GM21381 (cell line): ENCODE data around the gene NFE2.

Experiments
- ATAC-seq: cut with Tn5 transposase; IDR thresholded peaks from one replicate; pipeline ENCODE4 v1.9.1; 2021; ENCODE audit warnings: mild to moderate bottlenecking, moderate library complexity; ENCODE audit not compliant: unreplicated experiment

Gene NFE2

GRCh38 chr12:54306925-54307741, 6.3 kb upstream of the NFE2 start:
- no peak for ATAC-seq

- no peak for ATAC-seq
These were observed 3.5 kb upstream of the NFE2 start for GRCh38 chr12:54304187-54304810.

GRCh38 chr12:54303640-54304039, 2.8 kb upstream of the NFE2 start:
- no peak for ATAC-seq

GRCh38 chr12:54301428-54302048, 723 bp upstream of the NFE2 start:
- ATAC-seq: no peak

GRCh38 chr12:54300225-54300731, 537 bp downstream of the NFE2 start:
- ATAC-seq: no peak

GRCh38 chr12:54299515-54300224, 1.1 kb downstream of the NFE2 start:
- ATAC-seq: no peak

GRCh38 chr12:54298904-54299303, 1.9 kb downstream of the NFE2 start:
- ATAC-seq: no peak

- no peak for ATAC-seq
These were observed 4.3 kb downstream of the NFE2 start for GRCh38 chr12:54296393-54297099.

- no peak for ATAC-seq
These were observed 5.8 kb downstream of the NFE2 start for GRCh38 chr12:54294953-54295566.

- no peak for ATAC-seq
These were observed 6.5 kb downstream of the NFE2 start for GRCh38 chr12:54294152-54294952.

- ATAC-seq: no peak
These were observed 7.9 kb downstream of the NFE2 start for GRCh38 chr12:54292931-54293241.

- ATAC-seq: no peak
These were observed 8.5 kb downstream of the NFE2 start for GRCh38 chr12:54292083-54292930.

GRCh38 chr12:54287261-54288157, 13.3 kb downstream of the NFE2 start:
- ATAC-seq: no peak

- ATAC-seq: no peak
These were observed 14.5 kb downstream of the NFE2 start for GRCh38 chr12:54286042-54287030.

- ATAC-seq: no peak
These were observed 15.4 kb downstream of the NFE2 start for GRCh38 chr12:54285150-54286041.
